Omental fat pad (tissue), 4 donors: ENCODE data around the gene QTRT2. TPM values are rescaled to one million over a fixed set of nuclear protein-coding genes. Genes with fewer than 3 reads are reported as not detected.

ENCODE experiments used
- ATAC-seq: fragments of 150-250 bp; one replicate; pipeline ENCODE4 v1.9.1; 2016; ENCODE audit warnings: mild to moderate bottlenecking, moderate library complexity; ENCODE audit not compliant: low FRiP score
- DNase-seq: peaks from one replicate; pipeline ENCODE4 v3.0.0-alpha.2; 2019; ENCODE audit warnings: low spot score
- total RNA-seq, 4 donors: library from RNA; depleted of rRNA; stranded (reverse); fragments of >200 nt; gene quantifications; one replicate each; pipeline ENCODE4 v1.1.0, GENCODE V29; 2016
- TF ChIP-seq, protein P1 (sequence below), 3 donors: fragments of 450-650 bp; IDR thresholded peaks; one replicate each; pipeline ENCODE4 v1.5.1; 2016 to 2017; ENCODE audit warnings: antibody characterized with exemption in 3 of 3, mild to moderate bottlenecking in 3 of 3, moderate library complexity in 2 of 3

The QTRT2 gene
- total RNA-seq, 4 donors from 2014 or later, result 11.4 to 36.1 (median 15.1) TPM

- DNase-seq (no peak), ATAC-seq (no peak)
- TF ChIP-seq, protein P1, sequence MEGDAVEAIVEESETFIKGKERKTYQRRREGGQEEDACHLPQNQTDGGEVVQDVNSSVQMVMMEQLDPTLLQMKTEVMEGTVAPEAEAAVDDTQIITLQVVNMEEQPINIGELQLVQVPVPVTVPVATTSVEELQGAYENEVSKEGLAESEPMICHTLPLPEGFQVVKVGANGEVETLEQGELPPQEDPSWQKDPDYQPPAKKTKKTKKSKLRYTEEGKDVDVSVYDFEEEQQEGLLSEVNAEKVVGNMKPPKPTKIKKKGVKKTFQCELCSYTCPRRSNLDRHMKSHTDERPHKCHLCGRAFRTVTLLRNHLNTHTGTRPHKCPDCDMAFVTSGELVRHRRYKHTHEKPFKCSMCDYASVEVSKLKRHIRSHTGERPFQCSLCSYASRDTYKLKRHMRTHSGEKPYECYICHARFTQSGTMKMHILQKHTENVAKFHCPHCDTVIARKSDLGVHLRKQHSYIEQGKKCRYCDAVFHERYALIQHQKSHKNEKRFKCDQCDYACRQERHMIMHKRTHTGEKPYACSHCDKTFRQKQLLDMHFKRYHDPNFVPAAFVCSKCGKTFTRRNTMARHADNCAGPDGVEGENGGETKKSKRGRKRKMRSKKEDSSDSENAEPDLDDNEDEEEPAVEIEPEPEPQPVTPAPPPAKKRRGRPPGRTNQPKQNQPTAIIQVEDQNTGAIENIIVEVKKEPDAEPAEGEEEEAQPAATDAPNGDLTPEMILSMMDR (IDR thresholded peaks at IDR 0.05), result no peak
Observed at GRCh38 chr3:114128826-114129225, 72.3 kb downstream of the QTRT2 start.

GRCh38 chr3:114132500-114132899, 76.0 kb downstream of the QTRT2 start:
- DNase-seq (no peak), ATAC-seq (no peak)
- TF ChIP-seq, protein P1 (IDR thresholded peaks at IDR 0.05), result no peak

DNA sequence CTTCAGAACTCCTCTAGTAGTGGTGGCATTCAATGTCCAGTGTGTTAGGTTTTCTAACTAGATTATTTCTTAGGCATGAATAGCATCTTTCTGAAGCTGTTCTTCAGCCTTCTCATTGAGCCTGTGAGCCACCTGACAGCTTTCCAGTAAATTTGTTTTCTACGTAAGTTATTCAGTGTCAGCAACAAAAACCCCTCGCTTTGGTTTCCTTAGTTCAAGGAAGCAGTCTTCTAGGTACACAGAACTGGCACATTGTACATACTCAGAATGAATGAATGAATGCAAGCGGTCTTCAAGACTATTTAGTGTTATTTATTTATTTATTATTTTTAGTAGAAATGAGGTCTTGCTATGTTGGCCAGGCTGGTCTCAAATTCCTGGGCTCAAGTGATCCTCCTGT, 77.4 kb downstream of the QTRT2 start:
- TF ChIP-seq, protein P1 (IDR thresholded peaks at IDR 0.05), result no peak
- ATAC-seq (no peak), DNase-seq (no peak)

Other genes starting within 250 kb of the QTRT2 start
- 10 to 100 TPM in 1 of 4 donors, 1 to 10 TPM in 3; 1.4 to 10.9 (median 4.9) TPM for gene GRAMD1C, start 217.9 kb upstream of the QTRT2 start, total RNA-seq
- 1 to 10 TPM; 3.2 to 5.5 (median 4.8) TPM for gene ZDHHC23, start 108.7 kb upstream of the QTRT2 start, total RNA-seq
- gene CCDC191, start 211 bp upstream of the QTRT2 start, total RNA-seq, result 1 to 10 TPM; 1.9 to 3.3 (median 2.4) TPM
- not detected for gene DRD3, start 122.3 kb downstream of the QTRT2 start, total RNA-seq
- under 1 TPM in 2 of 4 donors, not detected in 2; 0.19 to 0.24 TPM for gene ZNF80, start 180.8 kb downstream of the QTRT2 start, total RNA-seq
- 1 to 10 TPM in 1 of 4 donors, under 1 TPM in 3; 0.19 to 1.8 (median 0.52) TPM for gene TIGIT, start 237.3 kb downstream of the QTRT2 start, total RNA-seq